GM18951 (cell line): Measurements from ENCODE around the gene KLKB1.
"Not testable (repeated sequence)": the region's sequence is repeated elsewhere in the genome, so short reads cannot be mapped to it uniquely, and the experiment has no call there.

Experiments used
- POLR2A ChIP-seq: IDR thresholded peaks from 4 replicates; pipeline ENCODE4 v1.6.1; 2011; ENCODE audit warnings: mild to moderate bottlenecking; ENCODE audit not compliant: insufficient read length, insufficient read depth; ENCODE audit errors: extremely low read depth
- in situ Hi-C: fragments of 300-500 bp; cut with MboI; formaldehyde crosslinking; loops from one replicate; pipeline ENCODE4 v1.12.0; 2022; ENCODE audit warnings: low sequenced_read_pairs, mixed read lengths, inconsistent platforms; ENCODE audit not compliant: unreplicated experiment

Gene KLKB1

GRCh38 chr4:186260504-186261448 lies 33.5 kb downstream of the KLKB1 start:
- no peak for TF ChIP-seq POLR2A
- in situ Hi-C loops = no loop called here

- in situ Hi-C loops = no loop called here
- TF ChIP-seq POLR2A = no peak
Measured at GRCh38 chr4:186264660-186265059, 37.4 kb downstream of the KLKB1 start.

GRCh38 chr4:186265250-186265649 lies 37.9 kb downstream of the KLKB1 start:
- in situ Hi-C loops = not testable (repeated sequence)

GRCh38 chr4:186265683-186266652 lies 38.7 kb downstream of the KLKB1 start, which contains the start of gene F11:
Gene F11, plus strand, starts transcription at chr4:186266189. Its CDS starts 948 bp downstream, at chr4:186267137.
- no peak for TF ChIP-seq POLR2A
- in situ Hi-C loops = no loop called here

GRCh38 chr4:186266729-186267456 lies 39.6 kb downstream of the KLKB1 start:
- in situ Hi-C loops = no loop called here
- TF ChIP-seq POLR2A = no peak

- in situ Hi-C loops = no loop called here
- no peak for TF ChIP-seq POLR2A
Measured at GRCh38 chr4:186271081-186271678, 43.9 kb downstream of the KLKB1 start.

GRCh38 chr4:186272699-186273391 lies 45.5 kb downstream of the KLKB1 start:
- no peak for TF ChIP-seq POLR2A
- in situ Hi-C loops = no loop called here

- in situ Hi-C loops = not testable (repeated sequence)
Measured at GRCh38 chr4:186273392-186273789, 46.1 kb downstream of the KLKB1 start.

GRCh38 chr4:186283311-186283710 lies 56.0 kb downstream of the KLKB1 start:
- TF ChIP-seq POLR2A = no peak
- in situ Hi-C loops = no loop called here

- in situ Hi-C loops = no loop called here
- no peak for TF ChIP-seq POLR2A
Measured at GRCh38 chr4:186285147-186285546, 57.8 kb downstream of the KLKB1 start.

- in situ Hi-C loops = no loop called here
- no peak for TF ChIP-seq POLR2A
Measured at GRCh38 chr4:186286581-186286980, 59.3 kb downstream of the KLKB1 start.
